Fibroblast of the aortic adventitia (primary cell): ENCODE measurements around the gene CCKAR. TPM values are rescaled to one million over a fixed set of nuclear protein-coding genes. Genes with fewer than 3 reads are reported as not detected.

Source experiments
- DNase-seq: peaks from one replicate; pipeline ENCODE4 v3.0.0-alpha.2; 2010; ENCODE audit warnings: low read depth
- H3K4me3 ChIP-seq: 2 replicates; pipeline ENCODE4 v1.5.1; 2011; ENCODE audit warnings: low read depth, mild to moderate bottlenecking, control low read depth, low read length, moderate library complexity
- CTCF ChIP-seq: IDR thresholded peaks from 2 replicates; pipeline ENCODE4 v1.5.1; 2011; ENCODE audit warnings: mild to moderate bottlenecking, low read length, control low read depth, inconsistent platforms; ENCODE audit not compliant: insufficient read depth
- total RNA-seq: library from RNA; depleted of rRNA; stranded (reverse); fragments of >200 nt; gene quantifications from 2 replicates; pipeline ENCODE4 v1.2.3, GENCODE V29; 2012; ENCODE audit warnings: low replicate concordance

Gene CCKAR
- total RNA-seq, 1 donor: 3.1 TPM

GRCh38 chr4:26463386-26463785 lies 26.9 kb downstream of the CCKAR start:
- H3K4me3 ChIP-seq: no peak overlapping the region
- DNase-seq: no peak
- TF ChIP-seq CTCF: no peak

GRCh38 chr4:26462874-26463273 lies 27.4 kb downstream of the CCKAR start:
- peak; percentile 47 for DNase-seq
- H3K4me3 ChIP-seq: no peak overlapping the region
- no peak for TF ChIP-seq CTCF

- no peak overlapping the region for H3K4me3 ChIP-seq
- DNase-seq: peak; percentile 39
- no peak for TF ChIP-seq CTCF
These were observed 30.3 kb downstream of the CCKAR start for GRCh38 chr4:26459756-26460530.

- peak; percentile 68 for TF ChIP-seq CTCF
- H3K4me3 ChIP-seq: peak overlapping the region; percentile 22
- DNase-seq: peak; percentile 83
These were observed 31.1 kb downstream of the CCKAR start for GRCh38 chr4:26459054-26459755.

GRCh38 chr4:26458157-26458561 lies 32.1 kb downstream of the CCKAR start:
- no peak overlapping the region for H3K4me3 ChIP-seq
- DNase-seq: no peak
- TF ChIP-seq CTCF: no peak

- no peak for TF ChIP-seq CTCF
- no peak for DNase-seq
- H3K4me3 ChIP-seq: no peak overlapping the region
These were observed 32.9 kb downstream of the CCKAR start for GRCh38 chr4:26457412-26457811.
